ENCODE measurements around the gene SPHK2. TPM values are rescaled to one million over a fixed set of nuclear protein-coding genes. Genes with fewer than 3 reads are reported as not detected.
"Not testable (repeated sequence)": the region's sequence is repeated elsewhere in the genome, so short reads cannot be mapped to it uniquely, and the experiment has no call there.

The SPHK2 gene
- total RNA-seq, 2 experiments from 2014 or later: 27.7 to 29.5 TPM

DNA sequence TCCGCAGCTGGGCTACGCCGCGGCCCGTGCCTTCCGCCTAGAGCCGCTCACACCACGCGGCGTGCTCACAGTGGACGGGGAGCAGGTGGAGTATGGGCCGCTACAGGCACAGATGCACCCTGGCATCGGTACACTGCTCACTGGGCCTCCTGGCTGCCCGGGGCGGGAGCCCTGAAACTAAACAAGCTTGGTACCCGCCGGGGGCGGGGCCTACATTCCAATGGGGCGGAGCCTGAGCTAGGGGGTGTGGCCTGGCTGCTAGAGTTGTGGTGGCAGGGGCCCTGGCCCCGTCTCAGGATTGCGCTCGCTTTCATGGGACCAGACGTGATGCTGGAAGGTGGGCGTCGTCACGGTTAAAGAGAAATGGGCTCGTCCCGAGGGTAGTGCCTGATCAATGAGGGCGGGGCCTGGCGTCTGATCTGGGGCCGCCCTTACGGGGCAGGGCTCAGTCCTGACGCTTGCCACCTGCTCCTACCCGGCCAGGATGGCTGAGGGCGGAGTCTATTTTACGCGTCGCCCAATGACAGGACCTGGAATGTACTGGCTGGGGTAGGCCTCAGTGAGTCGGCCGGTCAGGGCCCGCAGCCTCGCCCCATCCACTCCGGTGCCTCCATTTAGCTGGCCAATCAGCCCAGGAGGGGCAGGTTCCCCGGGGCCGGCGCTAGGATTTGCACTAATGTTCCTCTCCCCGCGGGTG lies 10.4 kb downstream of the SPHK2 start:
- Mint-ChIP-seq H3K4me3 (no peak overlapping the region), H3K27ac (no peak overlapping the region), H3K36me3 (ENCODE audit: low read depth) (peaks cover 7% of the 10 kb centered on the region), H3K9me3 (no peaks in the 10 kb centered on the region), H3K27me3 (no peaks in the 10 kb centered on the region), H3K4me1 (peaks cover 48% of the 10 kb centered on the region)
- DNase-seq: no peak
- CTCF ChIA-PET: no interaction called here
- POLR2A ChIA-PET: interaction anchor here (0.7 kb wide), 2 partner anchors 9 to 16 kb away, joined by 3 read pairs; no protein-coding TSS in a partner anchor

DNA sequence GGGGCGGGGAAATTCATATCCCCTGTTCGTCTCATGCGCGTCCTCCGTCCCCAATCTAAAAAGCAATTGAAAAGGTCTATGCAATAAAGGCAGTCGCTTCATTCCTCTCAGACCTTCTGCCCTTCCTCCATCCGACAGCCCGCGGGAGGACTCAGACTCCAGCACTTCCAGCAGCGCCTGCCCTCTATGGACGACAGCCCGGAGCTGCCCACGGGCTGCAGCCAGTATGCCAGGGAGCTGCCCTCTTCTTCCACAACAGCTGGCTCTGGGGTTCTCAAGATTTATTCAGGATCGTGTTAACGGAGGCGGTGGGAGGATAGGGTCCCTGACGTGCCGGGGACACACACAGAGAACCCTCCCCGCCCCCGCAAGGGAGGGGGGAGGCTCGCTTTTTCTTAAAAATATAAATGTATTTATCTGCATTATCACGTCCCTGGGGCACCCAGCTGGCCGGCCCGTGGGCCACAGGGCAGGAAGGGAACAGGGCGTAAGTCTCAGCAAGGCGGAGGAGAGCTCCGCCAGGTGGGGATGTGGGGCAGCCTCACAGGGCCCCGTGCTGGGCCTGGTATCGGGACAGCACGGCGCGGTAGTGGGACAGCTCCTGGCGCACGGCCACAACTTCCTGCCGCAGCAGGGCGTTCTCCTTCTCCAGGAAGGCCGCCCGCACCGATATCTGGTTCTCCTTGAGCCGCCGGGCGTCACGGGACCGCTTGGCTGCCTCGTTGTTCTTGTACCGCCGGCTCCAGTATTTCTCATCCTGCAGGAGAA lies 11.2 kb downstream of the SPHK2 start:
- no peak for DNase-seq
- Mint-ChIP-seq H3K27ac (no peak overlapping the region), H3K4me1 (peaks cover 47% of the 10 kb centered on the region), H3K9me3 (no peaks in the 10 kb centered on the region), H3K4me3 (no peak overlapping the region), H3K27me3 (no peaks in the 10 kb centered on the region), H3K36me3 (ENCODE audit: low read depth) (peaks cover 7% of the 10 kb centered on the region)
- POLR2A ChIA-PET: interaction anchor here (0.7 to 4.7 kb wide), 3 partner anchors 10 to 15 kb away, joined by 3 to 47 read pairs (median 3); partner anchors contain the start of genes RPL18 and SPHK2
- CTCF ChIA-PET: no interaction called here

DNA sequence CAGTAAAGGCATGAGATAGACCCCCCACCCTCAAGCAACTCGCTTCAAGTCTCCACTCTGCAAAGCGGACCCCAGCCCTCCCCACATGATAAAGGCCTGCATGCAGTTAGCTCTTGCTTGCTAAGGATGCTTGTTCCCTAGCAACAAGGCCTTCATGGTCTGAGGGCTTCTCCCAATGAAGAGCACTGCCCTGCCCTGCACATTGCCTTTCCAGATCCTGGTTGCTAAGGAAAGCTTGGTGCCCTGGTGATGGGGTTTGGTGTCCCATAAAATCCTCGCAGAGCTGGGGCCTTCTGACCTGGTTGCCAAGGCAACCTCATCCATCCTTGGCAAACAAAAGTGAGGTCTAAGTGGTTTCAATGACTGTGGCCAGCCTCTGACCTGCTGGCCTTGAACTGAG lies 11.9 kb downstream of the SPHK2 start:
- DNase-seq: no peak
- H3K27me3 Mint-ChIP-seq: no peaks in the 10 kb centered on the region
- POLR2A ChIA-PET: interaction anchor here (4.7 kb wide), 1 partner anchor 13 kb away, joined by 47 read pairs; the partner anchor contains the start of genes RPL18 and SPHK2
- H3K27ac Mint-ChIP-seq: peak overlapping the region; percentile 29
- no peak overlapping the region for H3K4me3 Mint-ChIP-seq
- H3K9me3 Mint-ChIP-seq: no peaks in the 10 kb centered on the region
- H3K4me1 Mint-ChIP-seq: peaks cover 50% of the 10 kb centered on the region
- H3K36me3 Mint-ChIP-seq (ENCODE audit: low read depth): peaks cover 7% of the 10 kb centered on the region
- CTCF ChIA-PET: no interaction called here

DNA sequence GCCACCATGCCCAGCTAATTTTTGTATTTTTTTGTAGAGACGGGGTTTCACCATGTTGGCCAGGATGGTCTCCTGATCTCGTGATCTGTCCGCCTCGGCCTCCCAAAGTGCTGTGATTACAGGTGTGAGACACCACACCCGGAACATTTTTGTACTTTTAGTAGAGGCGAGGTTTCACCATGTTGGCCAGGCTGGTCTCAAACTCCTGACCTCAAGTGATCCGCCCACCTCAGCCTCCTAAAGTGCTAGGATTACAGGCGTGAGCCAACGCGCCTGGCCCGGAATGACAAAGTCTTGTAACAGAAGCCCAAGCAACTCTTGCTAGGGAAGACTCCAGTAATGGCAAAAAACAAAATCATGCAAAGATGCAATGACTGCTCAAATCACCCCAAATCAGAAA lies 13.0 kb downstream of the SPHK2 start:
- not testable (repeated sequence) for H3K4me3 Mint-ChIP-seq; H3K36me3 Mint-ChIP-seq (ENCODE audit: low read depth); H3K27ac Mint-ChIP-seq; H3K27me3 Mint-ChIP-seq; DNase-seq; H3K9me3 Mint-ChIP-seq
- H3K4me1 Mint-ChIP-seq: peaks cover 42% of the 10 kb centered on the region
- CTCF ChIA-PET: interaction anchor here (0.6 kb wide), 1 partner anchor 146 kb away, joined by 3 read pairs; no protein-coding TSS in a partner anchor
- POLR2A ChIA-PET: interaction anchor here (1.1 to 4.7 kb wide), 3 partner anchors 8 to 14 kb away, joined by 5 to 47 read pairs (median 15); partner anchors contain the start of genes RPL18 and SPHK2

DNA sequence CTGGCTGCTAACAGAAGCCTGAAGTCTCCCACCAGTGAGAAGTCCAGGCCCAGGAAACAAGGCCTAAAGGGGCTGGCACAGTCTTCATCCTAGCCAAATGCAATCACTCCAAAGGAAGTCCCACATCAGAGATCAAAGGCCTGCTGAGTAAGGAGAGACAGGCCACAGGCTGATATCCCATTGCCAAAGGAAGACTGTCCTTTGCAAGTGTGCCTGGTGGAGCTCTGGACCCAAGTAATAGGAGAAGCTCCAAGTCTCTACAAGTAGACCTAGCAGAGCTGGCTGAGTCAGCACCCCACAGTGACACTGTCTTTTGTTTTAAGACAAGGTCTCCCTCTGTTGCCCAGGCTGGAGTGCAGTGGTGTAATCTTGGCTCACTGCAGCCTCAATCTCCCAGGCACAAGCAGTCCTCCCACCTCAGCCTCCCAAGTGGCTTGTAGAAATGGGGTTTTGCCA lies 13.4 kb downstream of the SPHK2 start:
- Mint-ChIP-seq H3K27me3 (no peaks in the 10 kb centered on the region), H3K27ac (peak overlapping the region; percentile 35), H3K4me3 (no peak overlapping the region), H3K9me3 (no peaks in the 10 kb centered on the region), H3K36me3 (ENCODE audit: low read depth) (peaks cover 4% of the 10 kb centered on the region), H3K4me1 (peaks cover 39% of the 10 kb centered on the region)
- ChIA-PET POLR2A (interaction anchor here (1.1 to 4.7 kb wide), 3 partner anchors 9 to 15 kb away, joined by 5 to 47 read pairs (median 15); partner anchors contain the start of genes RPL18 and SPHK2), CTCF (interaction anchor here (0.6 to 2.0 kb wide), 2 partner anchors 9 to 146 kb away, joined by 3 to 11 read pairs; no protein-coding TSS in a partner anchor)
- DNase-seq: no peak

DNA sequence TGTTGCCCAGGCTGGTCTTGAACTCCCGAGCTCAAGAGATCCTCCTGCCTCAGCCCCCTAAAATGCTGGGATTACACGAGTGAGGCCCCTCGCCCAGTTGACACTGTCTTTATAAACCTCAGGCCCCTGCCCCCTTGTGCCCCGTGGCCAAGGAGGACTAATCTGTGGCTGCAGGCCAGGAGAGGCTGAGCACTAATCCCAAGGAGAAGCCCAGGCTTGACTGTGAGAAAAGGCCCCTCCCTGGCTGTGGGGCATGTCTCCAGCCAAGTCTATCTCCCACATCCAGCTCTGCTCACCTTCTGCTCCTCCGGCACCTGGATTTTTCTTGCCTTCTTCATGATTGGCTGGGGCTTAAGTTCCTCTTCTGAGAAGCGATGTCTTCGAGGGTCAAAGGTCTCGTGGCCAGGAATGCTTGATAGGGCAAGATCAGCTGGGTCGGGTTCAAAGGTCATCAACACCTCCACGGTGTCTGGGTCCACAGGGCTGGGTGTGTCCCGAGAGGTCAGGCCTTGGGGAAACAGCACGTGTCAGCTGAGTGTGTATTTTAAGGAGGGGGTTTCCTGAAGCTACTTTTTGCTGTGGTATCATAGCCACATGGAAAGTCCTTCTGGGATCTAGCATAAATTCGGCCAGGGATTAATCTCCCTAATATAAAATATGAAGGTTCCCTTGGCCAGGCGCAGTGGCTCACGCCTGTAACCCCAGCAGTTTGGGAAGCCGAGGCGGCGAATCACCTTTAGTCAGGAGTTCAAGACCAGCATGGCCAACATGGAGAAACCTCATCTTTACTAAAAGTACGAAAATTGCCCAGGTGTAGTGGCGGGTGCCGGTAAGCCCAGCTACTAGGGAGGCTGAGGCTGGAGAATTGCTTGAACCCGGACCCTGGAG lies 14.1 kb downstream of the SPHK2 start:
- no peak for DNase-seq
- Mint-ChIP-seq H3K9me3 (no peaks in the 10 kb centered on the region), H3K4me3 (no peak overlapping the region), H3K27ac (peak overlapping the region; percentile 84), H3K36me3 (ENCODE audit: low read depth) (peaks cover 4% of the 10 kb centered on the region), H3K4me1 (peaks cover 45% of the 10 kb centered on the region), H3K27me3 (no peaks in the 10 kb centered on the region)
- ChIA-PET POLR2A (interaction anchor here (0.6 to 4.7 kb wide), 6 partner anchors 8 to 15 kb away, joined by 3 to 47 read pairs (median 4); partner anchors contain the start of genes CA11, RPL18 and SPHK2), CTCF (interaction anchor here (0.7 to 2.0 kb wide), 4 partner anchors 9 to 14 kb away, joined by 3 to 11 read pairs (median 6); partner anchors contain the start of genes CA11, RPL18 and SPHK2)

DNA sequence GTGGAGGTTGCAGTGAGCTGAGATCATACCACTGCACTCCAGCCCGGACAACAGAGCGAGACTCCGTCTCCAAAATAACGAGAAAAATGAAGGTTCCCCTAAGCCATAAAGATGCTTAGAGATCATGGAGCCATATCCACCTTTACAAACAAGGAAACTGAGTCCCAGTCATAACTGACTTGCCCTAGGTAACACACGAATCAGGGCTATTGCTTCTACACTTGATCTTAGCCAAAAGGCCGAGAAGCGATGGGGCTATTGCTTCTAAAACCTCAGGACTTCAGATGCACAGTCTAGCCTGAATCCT lies 14.7 kb downstream of the SPHK2 start:
- ChIA-PET CTCF (interaction anchor here (0.7 to 2.0 kb wide), 4 partner anchors 10 to 15 kb away, joined by 3 to 11 read pairs (median 6); partner anchors contain the start of genes CA11, RPL18 and SPHK2), POLR2A (interaction anchor here (0.6 to 4.7 kb wide), 5 partner anchors 9 to 16 kb away, joined by 3 to 47 read pairs (median 4); partner anchors contain the start of genes CA11, RPL18 and SPHK2)
- peaks cover 4% of the 10 kb centered on the region for H3K36me3 Mint-ChIP-seq (ENCODE audit: low read depth)
- H3K27ac Mint-ChIP-seq: peak overlapping the region; percentile 84
- H3K4me1 Mint-ChIP-seq: peaks cover 49% of the 10 kb centered on the region
- H3K4me3 Mint-ChIP-seq: peak overlapping the region; percentile 70
- no peaks in the 10 kb centered on the region for H3K27me3 Mint-ChIP-seq
- no peak for DNase-seq
- no peaks in the 10 kb centered on the region for H3K9me3 Mint-ChIP-seq

DNA sequence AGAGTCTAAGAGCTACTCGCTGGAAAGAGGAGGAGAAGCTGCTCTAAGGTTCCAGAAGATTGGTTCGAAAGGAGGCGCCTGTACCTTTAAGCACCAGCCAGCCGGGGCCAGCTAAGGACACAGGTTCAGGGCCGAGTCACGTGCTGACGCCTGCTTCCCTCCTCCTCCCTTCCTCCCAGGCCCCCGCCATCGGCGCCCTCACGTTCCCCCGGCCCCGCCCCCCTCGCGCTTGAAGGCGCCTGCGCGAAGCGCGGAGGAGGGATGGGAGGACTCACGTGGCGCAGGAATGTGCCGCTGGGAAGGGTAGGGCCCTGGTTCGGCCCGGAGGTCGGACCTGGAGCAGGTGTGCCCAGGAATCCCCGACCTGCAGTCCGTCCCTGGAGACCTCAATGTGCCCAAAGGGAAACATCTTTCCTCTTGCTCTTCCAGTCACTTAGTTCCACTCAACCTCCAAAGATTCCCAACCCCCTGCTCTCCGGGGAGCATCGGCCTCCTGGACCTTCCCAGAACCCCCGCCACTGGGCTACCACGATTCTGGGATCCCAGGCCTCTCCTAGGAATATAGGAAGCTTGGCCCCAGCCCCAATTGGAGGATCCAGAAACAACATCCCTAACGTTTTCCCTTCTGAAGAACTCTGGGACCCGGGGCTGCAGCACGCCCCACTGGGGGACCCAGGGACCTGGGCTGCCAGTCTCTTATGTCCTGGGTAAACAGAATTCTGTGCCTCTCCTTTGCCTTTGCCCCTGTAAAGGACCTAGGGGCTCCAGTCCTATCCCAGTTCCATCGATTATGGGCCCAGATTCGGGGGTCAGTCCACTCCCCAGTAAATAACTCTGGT lies 15.3 kb downstream of the SPHK2 start:
- H3K27ac Mint-ChIP-seq: peak overlapping the region; percentile 84
- ChIA-PET CTCF (interaction anchor here (0.6 to 2.0 kb wide), 5 partner anchors 11 to 76 kb away, joined by 3 to 11 read pairs (median 3); partner anchors contain the start of genes CA11, RPL18 and SPHK2), POLR2A (interaction anchor here (0.6 to 4.7 kb wide), 5 partner anchors 9 to 17 kb away, joined by 3 to 47 read pairs (median 4); partner anchors contain the start of genes CA11, RPL18 and SPHK2)
- H3K9me3 Mint-ChIP-seq: no peaks in the 10 kb centered on the region
- peak; percentile 93 for DNase-seq
- no peaks in the 10 kb centered on the region for H3K27me3 Mint-ChIP-seq
- H3K36me3 Mint-ChIP-seq (ENCODE audit: low read depth): peaks cover 4% of the 10 kb centered on the region
- peak overlapping the region; percentile 70 for H3K4me3 Mint-ChIP-seq
- peaks cover 53% of the 10 kb centered on the region for H3K4me1 Mint-ChIP-seq

DNA sequence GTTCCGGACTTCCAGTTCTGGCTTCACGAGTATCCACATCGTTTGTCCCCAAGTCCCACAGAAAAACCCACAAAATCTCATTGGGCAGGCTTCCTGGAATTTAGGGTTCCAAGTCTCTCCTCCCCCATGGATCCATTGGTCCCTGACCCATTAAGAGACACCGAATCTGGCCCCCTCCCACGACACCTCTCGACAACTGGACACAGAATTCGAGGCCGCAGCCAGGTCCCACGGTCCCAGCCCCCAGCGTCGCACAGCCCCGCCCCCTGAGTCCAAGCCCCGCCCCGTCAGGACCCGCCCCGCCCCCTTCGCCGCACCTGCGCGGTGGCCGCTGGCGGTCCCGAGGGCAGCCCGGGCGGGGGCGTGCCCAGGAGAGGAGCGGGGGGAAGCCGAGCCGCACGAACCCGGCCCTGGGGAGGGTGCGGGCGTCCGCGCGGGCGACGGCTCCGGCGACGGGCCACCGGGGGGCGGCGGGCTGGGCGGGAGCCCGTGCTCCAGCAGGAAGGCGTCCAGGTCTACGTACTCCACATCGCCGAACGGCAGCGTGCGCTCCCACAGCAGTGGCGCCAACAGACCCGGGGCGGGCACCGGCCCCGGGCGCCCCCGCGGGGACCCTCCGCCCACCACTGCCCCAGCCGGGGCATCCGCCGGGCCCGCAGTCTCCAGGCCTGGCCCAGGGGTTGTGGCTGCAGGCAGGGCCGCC lies 16.1 kb downstream of the SPHK2 start:
- ChIA-PET CTCF (no interaction called here), POLR2A (interaction anchor here (3.1 to 4.7 kb wide), 2 partner anchors 12 to 17 kb away, joined by 15 to 47 read pairs; partner anchors contain the start of genes RPL18 and SPHK2)
- DNase-seq: peak; percentile 79
- H3K27me3 Mint-ChIP-seq: no peaks in the 10 kb centered on the region
- H3K4me3 Mint-ChIP-seq: peak overlapping the region; percentile 85
- no peaks in the 10 kb centered on the region for H3K9me3 Mint-ChIP-seq
- H3K27ac Mint-ChIP-seq: peak overlapping the region; percentile 84
- peaks cover under 1% of the 10 kb centered on the region for H3K36me3 Mint-ChIP-seq (ENCODE audit: low read depth)
- H3K4me1 Mint-ChIP-seq: peaks cover 54% of the 10 kb centered on the region

DNA sequence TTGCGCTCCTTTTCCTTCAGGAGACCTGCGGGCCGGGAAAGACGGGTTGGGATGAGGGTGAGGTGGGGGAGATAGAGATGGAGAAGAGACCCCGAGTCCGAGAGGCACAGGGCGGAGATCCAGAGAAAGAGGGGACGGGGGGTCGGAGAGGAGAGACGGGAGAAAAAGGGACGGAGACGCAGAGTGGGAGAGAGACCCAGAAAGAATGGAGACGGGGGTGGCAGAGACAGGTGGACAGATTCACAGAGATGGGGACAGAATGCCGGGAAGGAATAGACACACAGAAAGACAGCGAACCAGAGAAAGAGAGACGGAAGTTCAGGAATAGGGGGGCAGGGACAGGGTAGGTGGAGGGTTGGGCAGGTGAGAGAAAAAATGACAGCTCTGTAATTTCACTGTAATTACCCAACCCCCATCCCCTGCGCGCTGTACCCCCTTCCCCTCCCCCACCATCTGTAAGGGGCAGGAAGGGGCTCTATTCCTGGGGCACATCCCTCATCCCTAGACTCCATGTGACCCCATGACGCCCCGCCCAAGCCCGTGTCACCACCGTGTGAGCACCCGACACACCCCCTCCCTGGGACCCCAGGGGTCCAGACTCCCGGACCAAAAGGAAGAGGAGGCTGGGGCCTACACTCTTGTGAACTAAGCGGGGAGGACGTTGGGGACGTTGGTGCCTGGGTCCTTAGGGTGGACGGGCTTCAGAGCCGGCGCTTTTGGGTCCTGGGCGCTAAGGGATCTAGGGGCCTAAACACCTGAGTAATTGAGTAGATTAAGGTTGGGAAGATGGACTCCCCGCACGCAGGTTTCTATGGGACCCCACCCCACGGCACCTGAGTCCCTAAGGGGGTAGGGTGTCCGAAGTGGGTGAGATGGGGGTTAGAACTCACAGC lies 16.9 kb downstream of the SPHK2 start:
- ChIA-PET CTCF (interaction anchor here (2.1 kb wide), 1 partner anchor 13 kb away, joined by 7 read pairs; no protein-coding TSS in a partner anchor), POLR2A (interaction anchor here (1.5 to 2.3 kb wide), 4 partner anchors 8 to 19 kb away, joined by 6 to 15 read pairs (median 12); partner anchors contain the start of genes CA11, RPL18 and SPHK2)
- Mint-ChIP-seq H3K27me3 (no peaks in the 10 kb centered on the region), H3K36me3 (ENCODE audit: low read depth) (no peaks in the 10 kb centered on the region), H3K9me3 (no peaks in the 10 kb centered on the region), H3K27ac (peak overlapping the region; percentile 73), H3K4me1 (peaks cover 48% of the 10 kb centered on the region), H3K4me3 (peak overlapping the region; percentile 85)
- peak; percentile 40 for DNase-seq
